Natural killer cell (primary cell): ENCODE data around the gene LAPTM5. TPM values are rescaled to one million over a fixed set of nuclear protein-coding genes. Genes with fewer than 3 reads are reported as not detected.

Source experiments
- ATAC-seq, 3 donors: fragments of 150-1000 bp in 2 of 3; fragments of 200-7000 bp in 1 of 3; cut with Tn5 transposase; 1 replicate in 1 of 3; 2 replicates in 2 of 3; pipeline ENCODE4 v1.10.0; 2021; ENCODE audit warnings: mild to moderate bottlenecking in 2 of 3, moderate library complexity in 2 of 3
- DNase-seq, 2 donors: peaks; one replicate each; pipeline versions ENCODE4 v3.0.0 to v3.0.0-alpha.2; 2013 to 2021; ENCODE audit warnings: mixed read lengths in 1 of 2
- H3K27ac ChIP-seq: one replicate; pipeline ENCODE4 v1.5.1; 2013; ENCODE audit warnings: mild to moderate bottlenecking, low read length
- H3K27me3 ChIP-seq: one replicate; pipeline ENCODE4 v1.6.1; 2013; ENCODE audit warnings: low read length; ENCODE audit not compliant: control insufficient read depth, insufficient read depth
- H3K36me3 ChIP-seq: one replicate; pipeline ENCODE4 v1.6.1; 2013; ENCODE audit warnings: low read length; ENCODE audit not compliant: control insufficient read depth, insufficient read depth
- H3K4me1 ChIP-seq: one replicate; pipeline ENCODE4 v1.6.1; 2013; ENCODE audit warnings: low read length; ENCODE audit not compliant: control insufficient read depth, insufficient read depth
- H3K4me3 ChIP-seq: one replicate; pipeline ENCODE4 v1.5.1; 2013; ENCODE audit warnings: low read length
- H3K9me3 ChIP-seq: one replicate; pipeline ENCODE4 v1.6.1; 2013; ENCODE audit warnings: low read length; ENCODE audit not compliant: control insufficient read depth, insufficient read depth
- H3K27ac Mint-ChIP-seq, 2 donors: one replicate each; pipeline ENCODE4 v1.8.0; 2022; ENCODE audit warnings: mild to moderate bottlenecking in 2 of 2, mixed read lengths in 2 of 2, moderate library complexity in 1 of 2
- H3K27me3 Mint-ChIP-seq, 2 donors: one replicate each; pipeline ENCODE4 v1.8.0; 2022; ENCODE audit warnings: low read depth in 2 of 2, mixed read lengths in 2 of 2
- H3K36me3 Mint-ChIP-seq: one replicate; pipeline ENCODE4 v1.8.0; 2022; ENCODE audit warnings: mixed read lengths
- H3K4me1 Mint-ChIP-seq, 2 donors: one replicate each; pipeline ENCODE4 v1.8.0; 2022; ENCODE audit warnings: mixed read lengths in 2 of 2
- H3K4me3 Mint-ChIP-seq: one replicate; pipeline ENCODE4 v1.8.0; 2022; ENCODE audit warnings: mild to moderate bottlenecking, moderate library complexity, mixed read lengths
- H3K9me3 Mint-ChIP-seq, 2 donors: one replicate each; pipeline ENCODE4 v1.8.0; 2022; ENCODE audit warnings: mixed read lengths in 2 of 2
- CTCF ChIP-seq: fragments of 200-600 bp; IDR thresholded peaks from one replicate; pipeline ENCODE4 v1.8.0; 2022; ENCODE audit warnings: antibody characterized with exemption
- WGBS: methylation state at CpG from one replicate; pipeline ENCODE4 v1.1.7; 2013; ENCODE audit warnings: missing lambda C conversion rate; ENCODE audit not compliant: insufficient coverage; 5-methylcytosine and 5-hydroxymethylcytosine counted together
- intact Hi-C: fragments of 100-400 bp; cut with micrococcal nuclease; formaldehyde crosslinking; loops from one replicate; pipeline ENCODE4 v1.14.2; 2022
- total RNA-seq, 4 donors: library from RNA; stranded (reverse); fragments of 120-200 nt in 1 of 4; gene quantifications; one replicate each; pipeline versions ENCODE4 v1.2.3 to v1.2.4, GENCODE V29; 2013 to 2022

The LAPTM5 gene
- total RNA-seq, 3 donors from 2014 or later (not counting 1 experiment from before 2014, with no cell fraction given) = 520 to 674 (median 533) TPM

- intact Hi-C loops = no loop called here
- no peak for TF ChIP-seq CTCF
- no peak overlapping the region for H3K4me3 Mint-ChIP-seq
- Histone ChIP-seq H3K4me3 (no peak overlapping the region), H3K36me3 (no peaks in the 10 kb centered on the region), H3K27me3 (peaks cover 2% of the 10 kb centered on the region), H3K9me3 (no peaks in the 10 kb centered on the region), H3K27ac (no peak overlapping the region), H3K4me1 (peaks cover 18% of the 10 kb centered on the region)
- H3K27me3 Mint-ChIP-seq = peaks cover 2 to 12% of the 10 kb centered on the region in 2 donors
- no peak overlapping the region for H3K27ac Mint-ChIP-seq
- peaks cover 12 to 15% of the 10 kb centered on the region in 2 donors for H3K4me1 Mint-ChIP-seq
- DNase-seq (no peak), ATAC-seq (no peak)
- H3K9me3 Mint-ChIP-seq = no peaks in the 10 kb centered on the region
- H3K36me3 Mint-ChIP-seq = no peaks in the 10 kb centered on the region
Measured at GRCh38 chr1:30799233-30799511, 41.6 kb upstream of the LAPTM5 start.

- no peak for TF ChIP-seq CTCF
- Mint-ChIP-seq H3K4me1 (peaks cover 12 to 15% of the 10 kb centered on the region in 2 donors), H3K36me3 (no peaks in the 10 kb centered on the region), H3K27ac (no peak overlapping the region), H3K4me3 (no peak overlapping the region), H3K9me3 (no peaks in the 10 kb centered on the region), H3K27me3 (peaks cover 0 to 6% of the 10 kb centered on the region in 2 donors)
- Histone ChIP-seq H3K36me3 (no peaks in the 10 kb centered on the region), H3K4me1 (peaks cover 18% of the 10 kb centered on the region), H3K27ac (no peak overlapping the region), H3K9me3 (no peaks in the 10 kb centered on the region), H3K27me3 (peaks cover 2% of the 10 kb centered on the region), H3K4me3 (no peak overlapping the region)
- intact Hi-C loops = no loop called here
- no peak for ATAC-seq
- 59% methylated on average over 9 of the region's 9 CpGs for WGBS
- no peak for DNase-seq
Measured at GRCh38 chr1:30798389-30799232, 41.0 kb upstream of the LAPTM5 start.

GRCh38 chr1:30795026-30795425 lies 37.5 kb upstream of the LAPTM5 start:
- H3K4me3 Mint-ChIP-seq = no peak overlapping the region
- H3K4me1 Mint-ChIP-seq = peaks cover 15 to 22% of the 10 kb centered on the region in 2 donors
- no peaks in the 10 kb centered on the region for H3K9me3 Mint-ChIP-seq
- Histone ChIP-seq H3K4me3 (no peak overlapping the region), H3K27ac (no peak overlapping the region), H3K4me1 (peaks cover 15% of the 10 kb centered on the region), H3K27me3 (peaks cover 2% of the 10 kb centered on the region), H3K36me3 (no peaks in the 10 kb centered on the region), H3K9me3 (no peaks in the 10 kb centered on the region)
- no peak overlapping the region for H3K27ac Mint-ChIP-seq
- TF ChIP-seq CTCF = no peak
- intact Hi-C loops = no loop called here
- peaks cover 6 to 8% of the 10 kb centered on the region in 2 donors for H3K27me3 Mint-ChIP-seq
- DNase-seq (no peak), ATAC-seq (no peak)
- no peaks in the 10 kb centered on the region for H3K36me3 Mint-ChIP-seq
- WGBS = 84% methylated on average over 5 of the region's 5 CpGs

GRCh38 chr1:30794260-30794659 lies 36.7 kb upstream of the LAPTM5 start:
- peaks cover 8 to 14% of the 10 kb centered on the region in 2 donors for H3K27me3 Mint-ChIP-seq
- Histone ChIP-seq H3K9me3 (no peaks in the 10 kb centered on the region), H3K27me3 (peaks cover under 1% of the 10 kb centered on the region), H3K4me1 (peaks cover 15% of the 10 kb centered on the region), H3K27ac (no peak overlapping the region), H3K36me3 (no peaks in the 10 kb centered on the region), H3K4me3 (no peak overlapping the region)
- H3K36me3 Mint-ChIP-seq = no peaks in the 10 kb centered on the region
- WGBS = 83% methylated on average over 3 of the region's 4 CpGs
- peaks cover 15 to 22% of the 10 kb centered on the region in 2 donors for H3K4me1 Mint-ChIP-seq
- intact Hi-C loops = no loop called here
- TF ChIP-seq CTCF = no peak
- no peaks in the 10 kb centered on the region for H3K9me3 Mint-ChIP-seq
- DNase-seq = no peak
- H3K27ac Mint-ChIP-seq = no peak overlapping the region
- no peak overlapping the region for H3K4me3 Mint-ChIP-seq
- no peak for ATAC-seq
